Mammary epithelial cell (primary cell): ENCODE results near the gene RTN4IP1.

Experiments used
- CTCF ChIP-seq, 2 donors: IDR thresholded peaks in 1 of 2; conservative IDR thresholded peaks in 1 of 2; 2 replicates each; pipeline ENCODE4 v1.5.1; 2011 to 2012; ENCODE audit warnings: inconsistent platforms in 2 of 2, low read length in 2 of 2, mild to moderate bottlenecking in 2 of 2, control low read depth in 1 of 2, low read depth in 1 of 2; ENCODE audit not compliant: insufficient read depth in 1 of 2; ENCODE audit errors: extremely low read depth in 1 of 2
- EZH2 ChIP-seq: IDR thresholded peaks from 2 replicates; pipeline ENCODE4 v1.6.1; 2012; ENCODE audit warnings: low read length, inconsistent platforms, borderline replicate concordance

- TF ChIP-seq CTCF (conservative IDR thresholded peaks at IDR 0.05 in 1 of 2, IDR thresholded peaks at IDR 0.05 in 1 of 2; ENCODE audit: extremely low read depth in 1 of 2, insufficient read depth in 1 of 2, low read depth in 1 of 2, low read length in 2 of 2) (no peak), EZH2 (no peak)
These were observed 60.8 kb downstream of the RTN4IP1 start for GRCh38 chr6:106568530-106568929.
